Measurements from ENCODE around the gene REST.

REST gene

GRCh38 chr4:56972389-56972788 lies 64.7 kb downstream of the REST start:
- H3K36me3 ChIP-seq (ENCODE audit: control insufficient read depth, insufficient read depth, low read length) = peaks cover 35% of the 10 kb centered on the region
- H3K4me3 ChIP-seq (ENCODE audit: low read length) = no peak overlapping the region
- H3K9ac ChIP-seq (ENCODE audit: low read length) = no peak overlapping the region
- H3K27ac ChIP-seq (ENCODE audit: low read depth, low read length) = no peak overlapping the region
- H3K27me3 ChIP-seq (ENCODE audit: control insufficient read depth, insufficient read depth, low read length) = no peaks in the 10 kb centered on the region
- H3K4me1 ChIP-seq (ENCODE audit: control insufficient read depth, insufficient read depth, low read length) = peaks cover 4% of the 10 kb centered on the region

GRCh38 chr4:56972809-56973208 lies 65.1 kb downstream of the REST start:
- Histone ChIP-seq H3K27ac (ENCODE audit: low read depth, low read length) (no peak overlapping the region), H3K4me3 (ENCODE audit: low read length) (no peak overlapping the region), H3K27me3 (ENCODE audit: control insufficient read depth, insufficient read depth, low read length) (no peaks in the 10 kb centered on the region), H3K36me3 (ENCODE audit: control insufficient read depth, insufficient read depth, low read length) (peaks cover 35% of the 10 kb centered on the region), H3K9ac (ENCODE audit: low read length) (no peak overlapping the region), H3K4me1 (ENCODE audit: control insufficient read depth, insufficient read depth, low read length) (peaks cover 4% of the 10 kb centered on the region)

- Histone ChIP-seq H3K9ac (ENCODE audit: low read length) (no peak overlapping the region), H3K36me3 (ENCODE audit: control insufficient read depth, insufficient read depth, low read length) (peaks cover 35% of the 10 kb centered on the region), H3K4me3 (ENCODE audit: low read length) (no peak overlapping the region), H3K27ac (ENCODE audit: low read depth, low read length) (no peak overlapping the region), H3K27me3 (ENCODE audit: control insufficient read depth, insufficient read depth, low read length) (no peaks in the 10 kb centered on the region), H3K4me1 (ENCODE audit: control insufficient read depth, insufficient read depth, low read length) (peaks cover 4% of the 10 kb centered on the region)
These were observed 65.6 kb downstream of the REST start for GRCh38 chr4:56973336-56973735.

GRCh38 chr4:56976283-56976836 lies 68.7 kb downstream of the REST start:
- peak overlapping the region; percentile 99 for H3K4me3 ChIP-seq (ENCODE audit: low read length)
- H3K27ac ChIP-seq (ENCODE audit: low read depth, low read length) = no peak overlapping the region
- H3K9ac ChIP-seq (ENCODE audit: low read length) = peak overlapping the region; percentile 61

GRCh38 chr4:56976837-56977320 lies 69.2 kb downstream of the REST start:
- Histone ChIP-seq H3K9ac (ENCODE audit: low read length) (peak overlapping the region; percentile 61), H3K4me3 (ENCODE audit: low read length) (peak overlapping the region; percentile 99), H3K4me1 (ENCODE audit: control insufficient read depth, insufficient read depth, low read length) (peaks cover 12% of the 10 kb centered on the region)

More at GRCh38 chr4:56976283-56976836, 68.7 kb downstream of the REST start:
- Histone ChIP-seq H3K4me1 (ENCODE audit: control insufficient read depth, insufficient read depth, low read length) (peaks cover 11% of the 10 kb centered on the region), H3K36me3 (ENCODE audit: control insufficient read depth, insufficient read depth, low read length) (peaks cover 24% of the 10 kb centered on the region), H3K27me3 (ENCODE audit: control insufficient read depth, insufficient read depth, low read length) (no peaks in the 10 kb centered on the region)

GRCh38 chr4:56977321-56978012 lies 69.8 kb downstream of the REST start, which contains the start of gene NOA1:
Gene NOA1 (minus strand): TSS chr4:56977606. CDS start chr4:56977585, 21 bp downstream.
- H3K4me3 ChIP-seq (ENCODE audit: low read length) = peak within 1 kb of the TSS; percentile 99
- peaks cover 17% of the 10 kb centered on the region for H3K36me3 ChIP-seq (ENCODE audit: control insufficient read depth, insufficient read depth, low read length)
- peak within 1 kb of the TSS; percentile 61 for H3K9ac ChIP-seq (ENCODE audit: low read length)
- peak within 1 kb of the TSS; percentile 83 for H3K27ac ChIP-seq (ENCODE audit: low read depth, low read length)
- peaks cover 14% of the 10 kb centered on the region for H3K4me1 ChIP-seq (ENCODE audit: control insufficient read depth, insufficient read depth, low read length)
- no peaks in the 10 kb centered on the region for H3K27me3 ChIP-seq (ENCODE audit: control insufficient read depth, insufficient read depth, low read length)

More at GRCh38 chr4:56976837-56977320, 69.2 kb downstream of the REST start:
- Histone ChIP-seq H3K27ac (ENCODE audit: low read depth, low read length) (peak overlapping the region; percentile 83), H3K27me3 (ENCODE audit: control insufficient read depth, insufficient read depth, low read length) (no peaks in the 10 kb centered on the region), H3K36me3 (ENCODE audit: control insufficient read depth, insufficient read depth, low read length) (peaks cover 21% of the 10 kb centered on the region)

GRCh38 chr4:56978750-56979303 lies 71.1 kb downstream of the REST start, which contains the start of gene POLR2B:
Gene POLR2B (plus strand): TSS chr4:56978896. CDS start chr4:56978986, 90 bp downstream.
- H3K4me3 ChIP-seq (ENCODE audit: low read length) = peak within 1 kb of the TSS; percentile 99
- H3K27ac ChIP-seq (ENCODE audit: low read depth, low read length) = peak within 1 kb of the TSS; percentile 83
- H3K9ac ChIP-seq (ENCODE audit: low read length) = peak within 1 kb of the TSS; percentile 93
- peaks cover 3% of the 10 kb centered on the region for H3K36me3 ChIP-seq (ENCODE audit: control insufficient read depth, insufficient read depth, low read length)
- peaks cover 14% of the 10 kb centered on the region for H3K4me1 ChIP-seq (ENCODE audit: control insufficient read depth, insufficient read depth, low read length)
- no peaks in the 10 kb centered on the region for H3K27me3 ChIP-seq (ENCODE audit: control insufficient read depth, insufficient read depth, low read length)

GRCh38 chr4:56979421-56980072 lies 71.8 kb downstream of the REST start:
- Histone ChIP-seq H3K27me3 (ENCODE audit: control insufficient read depth, insufficient read depth, low read length) (no peaks in the 10 kb centered on the region), H3K4me1 (ENCODE audit: control insufficient read depth, insufficient read depth, low read length) (peaks cover 14% of the 10 kb centered on the region), H3K27ac (ENCODE audit: low read depth, low read length) (peak overlapping the region; percentile 70), H3K4me3 (ENCODE audit: low read length) (peak overlapping the region; percentile 99), H3K9ac (ENCODE audit: low read length) (no peak overlapping the region), H3K36me3 (ENCODE audit: control insufficient read depth, insufficient read depth, low read length) (peaks cover under 1% of the 10 kb centered on the region)

- no peak overlapping the region for H3K27ac ChIP-seq (ENCODE audit: low read depth, low read length)
- H3K36me3 ChIP-seq (ENCODE audit: control insufficient read depth, insufficient read depth, low read length) = no peaks in the 10 kb centered on the region
- H3K4me3 ChIP-seq (ENCODE audit: low read length) = no peak overlapping the region
- H3K27me3 ChIP-seq (ENCODE audit: control insufficient read depth, insufficient read depth, low read length) = no peaks in the 10 kb centered on the region
- H3K9ac ChIP-seq (ENCODE audit: low read length) = no peak overlapping the region
- H3K4me1 ChIP-seq (ENCODE audit: control insufficient read depth, insufficient read depth, low read length) = peaks cover 9% of the 10 kb centered on the region
These were observed 74.1 kb downstream of the REST start for GRCh38 chr4:56981795-56982201.

- Histone ChIP-seq H3K4me1 (ENCODE audit: control insufficient read depth, insufficient read depth, low read length) (peaks cover 2% of the 10 kb centered on the region), H3K9ac (ENCODE audit: low read length) (no peak overlapping the region), H3K27me3 (ENCODE audit: control insufficient read depth, insufficient read depth, low read length) (no peaks in the 10 kb centered on the region), H3K27ac (ENCODE audit: low read depth, low read length) (no peak overlapping the region), H3K4me3 (ENCODE audit: low read length) (no peak overlapping the region), H3K36me3 (ENCODE audit: control insufficient read depth, insufficient read depth, low read length) (peaks cover 10% of the 10 kb centered on the region)
These were observed 78.5 kb downstream of the REST start for GRCh38 chr4:56986192-56986591.

GRCh38 chr4:56986952-56987351 lies 79.3 kb downstream of the REST start:
- Histone ChIP-seq H3K9ac (ENCODE audit: low read length) (no peak overlapping the region), H3K27ac (ENCODE audit: low read depth, low read length) (no peak overlapping the region), H3K36me3 (ENCODE audit: control insufficient read depth, insufficient read depth, low read length) (peaks cover 12% of the 10 kb centered on the region), H3K4me1 (ENCODE audit: control insufficient read depth, insufficient read depth, low read length) (peaks cover under 1% of the 10 kb centered on the region), H3K27me3 (ENCODE audit: control insufficient read depth, insufficient read depth, low read length) (no peaks in the 10 kb centered on the region), H3K4me3 (ENCODE audit: low read length) (no peak overlapping the region)

All from rectal smooth muscle tissue (tissue), 1 donor.